HG03575 (cell line): ENCODE measurements around the gene ROPN1.

ENCODE experiments used
- ATAC-seq: cut with Tn5 transposase; IDR thresholded peaks from one replicate; pipeline ENCODE4 v1.9.1; 2021; ENCODE audit not compliant: unreplicated experiment, insufficient number of reproducible peaks, low FRiP score; ENCODE audit errors: extremely low read depth

Gene ROPN1

DNA sequence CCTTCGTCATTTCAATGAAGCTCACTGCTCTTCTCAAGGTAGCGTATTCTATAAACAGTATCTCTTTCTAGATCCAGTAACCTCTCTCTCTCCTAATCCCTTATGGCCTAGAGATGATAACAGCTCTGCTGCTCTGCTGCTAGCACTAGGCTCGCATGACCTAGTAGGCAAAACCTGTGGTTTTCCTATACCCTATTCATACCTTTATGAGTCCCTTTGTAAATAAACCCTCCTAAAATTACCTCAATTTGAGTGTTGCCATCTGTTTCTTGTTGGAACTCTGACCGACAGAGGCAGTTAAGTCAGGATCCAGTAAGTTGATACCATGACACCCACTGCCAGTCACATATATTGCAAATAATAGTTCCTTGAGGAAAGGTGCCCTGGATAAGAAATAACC, 38.2 kb downstream of the ROPN1 start:
- no peak for ATAC-seq

DNA sequence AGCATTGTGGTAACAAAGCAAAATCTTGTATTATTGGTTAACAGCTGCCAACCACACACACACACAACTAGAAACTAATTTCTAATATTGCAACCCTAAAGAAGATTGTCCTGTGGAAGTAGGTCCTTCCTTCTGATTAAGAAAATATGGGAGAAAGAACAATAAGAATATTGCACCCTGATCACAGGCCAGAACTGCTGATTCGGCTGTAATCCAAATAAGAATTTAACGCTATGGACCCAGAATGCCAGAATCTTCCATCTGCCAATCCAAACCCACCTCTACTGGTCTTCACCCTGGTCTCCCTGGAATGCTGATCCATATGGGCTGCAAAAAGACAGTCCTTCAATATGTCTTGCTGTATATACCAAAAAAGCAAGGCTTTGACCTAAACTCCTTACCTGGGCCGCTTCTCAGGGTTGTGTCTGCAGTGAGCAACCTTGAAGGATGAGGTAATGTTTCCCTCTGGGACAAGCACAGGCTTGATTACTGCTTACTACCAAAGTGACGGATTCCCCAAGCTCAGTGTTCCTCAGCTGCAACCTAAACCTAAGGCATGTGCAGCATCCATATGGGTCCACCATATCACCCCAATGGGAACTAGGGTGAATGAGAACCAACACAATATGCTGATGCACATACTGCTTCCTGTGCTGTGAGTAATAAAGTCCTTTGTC, 38.9 kb downstream of the ROPN1 start:
- no peak for ATAC-seq

DNA sequence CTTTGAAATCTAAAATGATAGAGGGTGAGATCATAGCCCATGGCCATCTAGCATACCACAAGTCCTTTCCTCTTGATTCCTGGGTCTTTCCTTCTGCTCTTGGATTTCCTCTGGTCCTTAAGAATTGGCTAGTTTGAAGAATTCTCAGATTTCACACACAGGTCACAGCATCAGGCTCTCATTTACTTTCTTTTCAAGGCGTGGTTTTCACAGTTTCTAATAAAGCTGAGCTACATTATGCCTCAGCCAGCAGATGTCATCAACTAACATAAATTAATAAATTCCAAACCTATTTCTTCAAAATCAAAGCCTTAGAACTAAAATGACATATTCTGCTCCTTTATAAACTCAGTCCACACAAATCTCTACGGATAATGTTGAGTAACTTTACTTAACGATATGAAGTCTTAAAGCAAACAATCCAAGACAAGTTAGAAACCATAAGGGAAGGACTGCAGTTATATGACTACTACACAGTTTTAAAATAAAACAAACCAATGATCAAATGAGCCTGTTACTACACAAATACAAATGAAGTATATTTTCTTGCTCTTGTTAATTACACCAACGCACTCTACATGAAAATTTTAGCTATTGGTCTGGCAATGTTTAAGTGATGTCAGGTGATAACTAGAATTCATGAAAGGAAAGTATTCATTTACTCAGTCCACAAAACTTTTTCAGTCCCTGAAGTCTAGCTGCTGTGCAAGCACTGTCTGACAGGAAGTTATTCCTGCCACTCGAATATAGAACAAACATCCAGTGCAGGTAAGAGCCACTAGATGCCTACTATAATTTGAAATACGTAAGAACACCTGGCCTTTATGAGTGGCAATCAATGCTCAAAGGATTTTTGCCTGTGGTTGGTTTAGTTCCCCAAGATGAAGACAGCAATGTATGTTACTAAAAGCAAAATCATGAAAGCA, 40.1 kb downstream of the ROPN1 start:
- ATAC-seq: no peak

DNA sequence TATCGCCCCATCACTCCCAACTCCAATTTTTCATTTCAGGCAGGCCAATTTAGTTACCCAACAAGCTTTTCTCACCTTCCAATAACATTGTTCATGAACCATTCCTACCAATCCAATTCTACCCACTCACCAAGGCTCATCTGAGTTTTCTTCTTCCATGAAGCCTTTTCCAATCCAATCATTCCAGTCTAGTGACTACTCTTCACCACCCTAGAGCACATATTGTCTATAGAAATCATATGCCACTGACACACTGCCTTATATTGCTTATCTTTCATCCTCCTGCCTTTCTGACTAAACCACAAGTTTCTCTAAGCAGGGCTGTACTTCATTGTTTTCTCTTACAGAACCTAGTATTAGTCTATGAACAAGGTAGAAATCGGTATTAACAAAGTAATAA, 42.3 kb downstream of the ROPN1 start:
- no peak for ATAC-seq

DNA sequence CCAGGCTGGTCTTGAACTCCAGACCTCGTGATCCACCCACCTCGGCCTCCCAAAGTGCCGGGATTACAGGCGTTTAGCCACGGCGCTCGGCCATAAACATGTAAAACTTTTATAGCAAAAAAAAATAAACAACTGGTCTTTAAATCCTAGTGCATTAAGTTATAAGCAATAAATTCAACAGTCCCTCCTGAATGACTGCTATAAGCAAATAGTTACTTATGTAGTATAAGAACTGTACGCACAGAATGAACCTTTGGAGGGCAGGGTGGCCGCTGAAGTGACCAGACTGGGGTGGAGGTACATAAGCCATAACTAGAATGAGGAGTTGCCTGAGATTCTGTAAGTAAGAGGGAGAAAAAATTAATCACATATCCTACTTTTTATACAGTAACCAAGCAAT, 43.5 kb downstream of the ROPN1 start:
- ATAC-seq: no peak

DNA sequence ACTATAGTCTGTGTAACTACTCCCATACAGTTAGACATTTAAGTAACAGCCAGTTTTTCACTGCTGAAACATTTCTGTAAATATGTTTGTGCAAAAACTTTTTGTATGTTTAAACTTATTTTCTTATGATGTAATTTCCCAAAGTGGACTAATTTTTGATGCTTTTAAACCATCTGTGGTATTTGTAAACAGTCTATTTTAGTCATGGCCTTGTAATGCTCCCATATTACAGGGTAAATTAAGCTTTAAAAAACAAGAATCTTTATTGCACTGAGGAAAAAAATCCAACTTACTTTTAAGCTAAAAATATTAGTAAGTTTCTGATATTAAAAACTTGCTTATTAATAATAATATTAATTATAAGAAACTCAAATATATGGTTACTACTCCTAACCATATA, 44.4 kb downstream of the ROPN1 start:
- no peak for ATAC-seq

DNA sequence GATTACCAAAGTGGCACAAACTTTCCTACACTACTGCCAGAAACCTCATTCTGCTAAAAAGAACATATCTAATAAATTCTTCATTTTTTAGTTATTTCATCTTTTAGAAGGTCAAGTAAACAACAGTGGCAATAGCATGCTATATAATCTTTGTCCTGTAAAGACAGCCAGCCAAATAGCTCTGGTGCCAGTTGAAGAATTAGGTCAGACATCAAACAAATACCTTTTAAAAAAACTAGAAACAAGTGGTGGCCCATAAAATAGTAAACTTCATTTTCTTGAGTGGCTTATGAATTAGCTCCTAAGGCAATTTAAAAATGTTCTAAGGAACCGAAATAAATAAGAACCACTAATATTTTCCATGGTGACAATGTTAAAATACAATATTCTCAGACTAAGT, 50.4 kb downstream of the ROPN1 start:
- no peak for ATAC-seq

DNA sequence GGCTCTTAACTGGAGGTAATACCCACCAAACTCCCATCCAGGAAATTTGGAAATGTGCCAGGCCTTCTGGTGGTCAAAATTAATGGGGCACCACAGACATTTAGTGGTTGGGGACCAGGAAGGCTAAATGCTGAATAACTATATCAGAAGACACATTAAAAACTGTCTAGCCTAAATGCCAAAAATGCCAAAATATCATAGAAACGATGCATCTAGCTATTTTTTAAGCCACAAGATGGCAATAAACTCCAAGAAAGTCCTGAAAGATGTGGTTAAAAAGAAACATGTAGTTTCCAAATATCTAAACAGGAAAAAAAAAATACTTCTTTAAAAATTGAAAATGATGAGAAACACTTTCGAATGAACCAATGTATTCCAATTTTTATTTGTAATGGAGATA, 50.8 kb downstream of the ROPN1 start:
- ATAC-seq: no peak

DNA sequence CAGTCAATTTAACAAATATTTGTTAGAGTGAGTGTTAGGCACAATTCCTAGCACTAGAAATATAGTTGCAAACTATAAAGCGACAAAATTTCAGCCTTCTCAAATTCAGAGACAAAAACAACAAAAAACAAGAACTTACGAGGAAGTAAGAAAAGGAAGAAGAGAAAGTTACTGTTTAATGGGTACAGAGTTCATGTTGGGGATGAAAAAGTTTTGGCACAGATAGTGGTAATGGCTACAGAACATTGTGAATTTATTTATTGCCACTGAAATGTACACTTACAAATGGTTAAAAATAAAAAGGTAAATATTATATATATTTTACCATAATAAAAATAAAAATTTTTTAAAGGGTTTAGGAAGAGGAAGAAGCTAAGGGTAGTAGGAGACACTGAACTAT, 52.2 kb downstream of the ROPN1 start:
- no peak for ATAC-seq

DNA sequence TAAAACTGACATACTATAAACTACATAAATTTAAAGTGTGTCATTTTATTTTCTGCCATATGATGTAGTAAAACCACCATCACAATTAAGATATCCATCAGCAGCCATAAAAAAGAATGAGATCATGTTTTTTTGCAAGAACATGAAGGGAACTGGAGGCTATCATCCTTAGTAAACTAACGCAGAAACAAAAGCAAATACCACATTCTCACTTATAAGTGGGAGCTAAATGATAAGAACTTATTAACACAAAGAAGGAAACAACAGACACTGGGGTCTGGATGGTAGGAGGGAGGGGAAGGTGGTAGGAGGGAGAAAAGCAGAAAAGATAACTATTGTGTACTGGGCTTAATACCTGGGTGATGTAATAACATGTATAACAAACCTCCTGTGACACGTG, 55.5 kb downstream of the ROPN1 start:
- ATAC-seq: no peak

DNA sequence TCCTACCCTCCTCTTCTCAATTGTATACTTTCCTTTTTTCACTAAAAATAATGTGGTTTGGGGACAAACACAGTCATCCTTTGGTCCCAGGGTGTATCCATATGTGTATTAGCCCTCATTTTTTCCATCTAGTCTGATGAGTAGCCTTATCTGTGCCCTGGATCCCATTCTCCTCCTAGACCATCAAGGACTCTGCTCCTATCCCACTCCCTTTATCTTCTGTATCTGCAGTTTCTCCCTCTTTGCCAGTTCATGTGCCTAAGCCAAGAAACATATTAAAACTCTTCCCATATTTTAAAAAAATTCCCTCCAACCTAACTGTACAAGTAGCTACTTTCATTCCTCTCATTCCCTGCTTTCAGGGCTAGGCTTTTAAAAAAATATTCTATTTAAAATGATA, 56.1 kb downstream of the ROPN1 start:
- no peak for ATAC-seq

DNA sequence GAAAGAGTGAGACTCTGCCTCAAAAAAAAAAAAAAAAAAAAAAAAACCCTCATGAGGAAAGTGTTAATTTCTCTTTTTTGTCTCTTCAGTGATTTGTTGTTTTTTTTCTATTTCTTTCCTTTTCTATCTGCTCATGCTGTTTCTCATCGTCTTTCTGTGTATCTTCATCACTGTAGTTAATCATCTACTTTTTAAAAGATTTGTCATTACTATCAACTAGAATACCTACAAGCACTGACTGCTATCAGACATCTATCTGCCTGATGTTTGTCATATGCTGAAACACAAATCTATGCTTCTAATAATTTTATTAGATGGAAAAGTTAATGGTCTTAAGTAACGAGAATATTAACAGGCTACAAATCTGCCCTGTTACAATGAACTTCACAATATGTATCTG, 57.7 kb downstream of the ROPN1 start:
- ATAC-seq: no peak

DNA sequence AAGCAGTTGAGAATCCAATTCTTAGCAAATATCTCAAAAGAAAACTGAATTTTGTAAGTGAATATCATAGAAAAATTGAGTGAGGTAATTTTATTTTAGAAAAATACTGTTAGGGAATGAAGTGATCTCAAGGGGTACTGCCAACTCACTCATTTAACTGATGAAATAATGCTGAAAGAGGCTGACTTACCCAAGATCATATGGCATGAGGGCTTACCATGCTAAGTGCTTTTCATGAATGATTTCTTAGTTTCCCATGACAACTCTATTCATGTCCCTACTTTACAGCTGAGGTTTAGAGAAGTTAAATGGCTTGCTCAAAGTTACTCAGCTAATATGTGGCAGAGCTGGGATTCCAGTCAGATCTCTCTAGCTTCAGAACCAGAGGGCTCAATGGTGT, 61.5 kb downstream of the ROPN1 start:
- no peak for ATAC-seq

DNA sequence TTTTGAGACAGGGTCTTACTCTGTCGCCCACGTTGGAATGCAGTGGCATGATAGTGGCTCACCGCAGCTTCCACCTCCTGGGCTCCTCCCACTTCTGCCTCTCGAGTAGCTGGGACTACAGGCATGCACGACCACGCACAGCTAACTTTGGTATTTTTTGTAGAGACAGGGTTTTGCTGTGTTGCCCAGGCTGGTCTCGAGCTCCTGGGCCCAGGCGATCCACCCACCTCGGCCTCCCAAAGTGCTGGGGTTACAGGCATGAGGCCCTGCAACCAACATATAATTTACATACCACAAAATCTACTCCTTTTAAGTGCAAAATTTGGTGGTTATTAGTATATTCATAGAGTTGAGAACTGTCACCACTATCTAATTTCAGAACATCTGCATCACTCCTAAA, 62.6 kb downstream of the ROPN1 start:
- ATAC-seq: no peak

DNA sequence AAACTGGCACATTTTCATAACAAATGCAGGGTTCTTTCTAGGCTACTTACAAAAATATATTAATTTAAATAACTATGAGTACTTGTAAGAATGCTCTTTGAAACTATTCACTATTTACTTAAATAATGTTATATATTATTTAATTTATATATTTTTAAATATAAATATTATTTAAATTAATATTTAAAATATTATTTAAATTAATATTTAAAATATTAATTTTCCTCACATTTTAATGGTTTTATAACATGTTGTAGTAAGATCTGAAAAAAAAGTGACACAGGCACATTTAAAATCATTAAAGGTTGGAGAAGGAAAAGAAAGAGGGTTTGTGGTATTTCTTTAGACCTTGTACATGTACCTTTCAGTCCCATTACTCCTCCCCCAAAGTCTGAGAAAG, 65.5 kb downstream of the ROPN1 start:
- ATAC-seq: no peak

DNA sequence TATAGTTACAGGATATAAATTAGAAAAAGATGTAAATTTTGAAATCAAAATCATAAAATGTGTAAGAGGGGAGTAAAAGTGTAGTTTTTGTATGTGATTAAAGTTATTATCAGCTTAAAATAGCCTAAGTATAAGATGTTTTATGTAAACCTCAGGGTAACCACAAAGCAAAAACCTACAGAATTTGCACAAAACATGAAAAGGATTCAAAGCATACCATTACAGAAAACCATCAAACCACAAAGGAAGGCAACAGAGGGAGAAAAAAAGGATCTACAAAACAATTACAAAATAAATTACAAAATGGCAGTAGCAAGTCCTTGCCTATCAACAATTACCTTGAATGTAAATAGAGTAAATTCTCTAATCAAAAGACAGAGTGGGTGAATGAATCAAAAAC, 71.1 kb downstream of the ROPN1 start:
- ATAC-seq: no peak

DNA sequence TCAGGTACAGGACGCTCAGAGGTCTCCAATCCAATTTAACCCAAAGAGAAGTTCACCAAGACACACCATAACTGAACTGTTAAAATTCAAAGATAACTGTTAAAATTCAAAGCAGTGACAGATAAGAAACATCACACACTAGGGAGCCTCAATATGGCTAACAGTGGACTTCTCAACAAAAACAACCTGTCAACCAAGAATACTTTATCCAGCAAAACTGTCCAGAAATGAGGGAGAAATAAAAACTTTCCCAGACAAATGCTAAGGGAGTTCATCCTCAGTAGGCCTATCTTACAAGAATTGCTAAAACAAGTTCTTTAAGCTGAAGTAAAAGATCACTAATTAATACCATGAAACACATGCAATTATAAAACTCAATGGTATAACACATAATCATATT, 71.5 kb downstream of the ROPN1 start:
- no peak for ATAC-seq

DNA sequence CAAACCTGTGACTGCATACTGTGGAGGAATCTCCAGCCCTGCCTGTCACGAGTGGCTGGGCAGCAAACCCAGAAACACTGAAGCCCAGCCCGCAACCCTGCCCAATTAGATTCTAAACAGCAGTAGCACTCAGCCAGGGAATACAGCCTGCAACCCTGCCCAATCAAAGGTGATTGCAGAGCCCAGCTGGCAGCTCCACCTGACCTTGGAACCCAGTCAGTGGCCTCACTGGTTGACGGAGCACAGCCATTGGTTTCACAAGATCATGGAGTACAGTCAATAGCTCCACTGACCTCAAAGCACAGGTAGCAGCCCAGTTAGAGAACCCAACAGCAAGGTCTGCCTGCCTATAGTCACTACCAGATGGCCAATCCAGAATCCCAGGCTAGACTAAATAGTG, 72.6 kb downstream of the ROPN1 start:
- no peak for ATAC-seq
